HepG2 (cell line): ENCODE results near the gene PPP4C. TPM values are rescaled to one million over a fixed set of nuclear protein-coding genes. Genes with fewer than 3 reads are reported as not detected.

Source experiments
- CTCF ChIP-seq: sonication (generic); formaldehyde crosslinking; IDR thresholded peaks from 2 replicates; pipeline ENCODE4 v1.5.0; 2020; ENCODE audit warnings: mild to moderate bottlenecking, missing genetic modification reagents, moderate library complexity
- ELF1 ChIP-seq: sonication (generic); formaldehyde crosslinking; IDR thresholded peaks from 2 replicates; pipeline ENCODE4 v1.4.0; 2020; ENCODE audit warnings: missing genetic modification reagents
- MNT ChIP-seq: fragments of 450-650 bp; IDR thresholded peaks from 2 replicates; pipeline ENCODE4 v1.6.1; 2016
- PRDM4 ChIP-seq: sonication (generic); formaldehyde crosslinking; IDR thresholded peaks from 2 replicates; pipeline ENCODE4 v1.9.0; 2021; ENCODE audit warnings: missing genetic modification reagents, borderline replicate concordance
- REXO4 ChIP-seq: sonication (generic); formaldehyde crosslinking; IDR thresholded peaks from 2 replicates; pipeline ENCODE4 v1.8.0; 2022; ENCODE audit warnings: missing genetic modification reagents, mild to moderate bottlenecking, borderline replicate concordance
- TMF1 ChIP-seq: sonication (generic); formaldehyde crosslinking; IDR thresholded peaks from 2 replicates; pipeline ENCODE4 v1.8.1; 2022; ENCODE audit warnings: low read depth, missing genetic modification reagents
- TSC22D2 ChIP-seq: sonication (generic); formaldehyde crosslinking; IDR thresholded peaks from 2 replicates; pipeline ENCODE4 v1.5.1; 2020; ENCODE audit warnings: missing genetic modification reagents, mild to moderate bottlenecking, borderline replicate concordance
- ZBTB3 ChIP-seq: sonication (generic); formaldehyde crosslinking; IDR thresholded peaks from 2 replicates; pipeline ENCODE4 v1.4.0; 2020; ENCODE audit warnings: low read depth, mild to moderate bottlenecking, moderate library complexity, missing genetic modification reagents, borderline replicate concordance
- ZNF18 ChIP-seq: sonication (generic); formaldehyde crosslinking; IDR thresholded peaks from 2 replicates; pipeline ENCODE4 v1.8.0; 2022; ENCODE audit warnings: mild to moderate bottlenecking, missing genetic modification reagents; ENCODE audit not compliant: insufficient replicate concordance
- ZNF234 ChIP-seq: sonication (generic); formaldehyde crosslinking; conservative IDR thresholded peaks from 2 replicates; pipeline ENCODE4 v1.5.1; 2020; ENCODE audit warnings: mild to moderate bottlenecking, missing genetic modification reagents
- ZNF609 ChIP-seq: sonication (generic); formaldehyde crosslinking; IDR thresholded peaks from 2 replicates; pipeline ENCODE4 v1.4.0; 2020; ENCODE audit warnings: mild to moderate bottlenecking, missing genetic modification reagents, borderline replicate concordance
- ZNF770 ChIP-seq: sonication (generic); formaldehyde crosslinking; IDR thresholded peaks from 2 replicates; pipeline ENCODE4 v1.5.0; 2020; ENCODE audit warnings: mild to moderate bottlenecking, missing genetic modification reagents
- polyA plus RNA-seq, 8 experiments: library from polyadenylated mRNA; depleted of rRNA in 3 of 8; stranded (reverse) in 7 of 8; unstranded in 1 of 8; fragments of >200 nt; fragmentation: Illumina TruSeq in 4 of 8; extraction: Trizol in 4 of 8; gene quantifications; 2 replicates each; pipeline versions ENCODE4 v1.2.1 to v1.2.3, GENCODE V29; 2011 to 2016; ENCODE audit warnings: low read depth in 4 of 8, missing spikeins in 1 of 8, mixed read lengths in 1 of 8; ENCODE audit not compliant: insufficient read depth in 1 of 8
- total RNA-seq, 5 experiments: library from RNA; depleted of rRNA; stranded (reverse); fragments of >200 nt; fragmentation: Illumina TruSeq; extraction: Trizol; gene quantifications; 2 replicates each; pipeline ENCODE4 v1.2.3, GENCODE V29; 2016; ENCODE audit warnings: low read depth in 1 of 5

Gene PPP4C
- total and polyA plus RNA-seq, 2 of the 13 experiments (the other 11 are each of a cell fraction or from before 2014, with no cell fraction given): 176 to 220 TPM

- TF ChIP-seq ZNF609 (no peak), ZNF18 (no peak), TMF1 (no peak), ZBTB3 (CRISPR knock-in tag) (no peak), CTCF (CRISPR knock-in tag) (peak; percentile 75), MNT (no peak), ZNF770 (no peak), TSC22D2 (no peak), ELF1 (CRISPR knock-in tag) (no peak), ZNF234 (CRISPR knock-in tag) (no peak), PRDM4 (CRISPR knock-in tag) (no peak), REXO4 (CRISPR knock-in tag) (no peak)
Observed at GRCh38 chr16:30068750-30069610, 6.8 kb upstream of the PPP4C start (continued).
